Raji (cell line): ENCODE measurements around the gene SLK.

Source experiments
- POLR2A ChIP-seq: IDR thresholded peaks from 2 replicates; pipeline ENCODE4 v1.6.1; 2011; ENCODE audit warnings: low read depth, low read length, control low read depth; ENCODE audit not compliant: insufficient read depth

Gene SLK

DNA sequence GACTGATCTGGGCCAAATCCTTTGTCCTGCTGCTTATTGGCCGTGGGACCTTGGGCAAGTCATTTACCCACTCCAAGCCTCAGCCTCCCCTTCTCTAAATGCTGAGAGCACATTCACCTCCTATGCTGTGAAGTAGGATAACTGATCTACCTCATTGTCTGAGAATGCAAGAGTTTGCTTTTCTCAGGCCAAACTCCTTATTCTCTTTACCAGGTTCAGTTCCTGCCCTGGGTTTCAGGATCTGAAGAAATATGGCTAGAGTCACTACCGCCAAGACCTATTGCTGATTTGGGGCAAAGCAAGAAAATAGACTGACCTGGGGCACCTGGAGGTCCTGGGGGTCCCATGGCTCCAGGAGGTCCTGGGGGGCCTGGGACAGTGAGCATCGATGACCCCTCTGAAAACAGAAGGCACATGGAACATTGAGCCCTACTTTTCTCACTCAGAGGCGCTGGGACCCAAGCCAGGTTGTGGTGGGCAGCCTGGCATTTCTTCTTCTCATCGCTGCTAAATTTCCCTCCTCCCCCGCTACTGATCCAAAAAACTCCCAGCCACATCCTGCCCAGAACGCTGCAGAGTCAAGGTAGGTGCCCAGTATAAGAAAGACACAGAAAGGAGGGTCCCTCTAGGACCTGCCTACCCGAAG lies 76.4 kb downstream of the SLK start:
- no peak for TF ChIP-seq POLR2A

- no peak for TF ChIP-seq POLR2A
Observed at GRCh38 chr10:104043854-104044253, 76.9 kb downstream of the SLK start.

DNA sequence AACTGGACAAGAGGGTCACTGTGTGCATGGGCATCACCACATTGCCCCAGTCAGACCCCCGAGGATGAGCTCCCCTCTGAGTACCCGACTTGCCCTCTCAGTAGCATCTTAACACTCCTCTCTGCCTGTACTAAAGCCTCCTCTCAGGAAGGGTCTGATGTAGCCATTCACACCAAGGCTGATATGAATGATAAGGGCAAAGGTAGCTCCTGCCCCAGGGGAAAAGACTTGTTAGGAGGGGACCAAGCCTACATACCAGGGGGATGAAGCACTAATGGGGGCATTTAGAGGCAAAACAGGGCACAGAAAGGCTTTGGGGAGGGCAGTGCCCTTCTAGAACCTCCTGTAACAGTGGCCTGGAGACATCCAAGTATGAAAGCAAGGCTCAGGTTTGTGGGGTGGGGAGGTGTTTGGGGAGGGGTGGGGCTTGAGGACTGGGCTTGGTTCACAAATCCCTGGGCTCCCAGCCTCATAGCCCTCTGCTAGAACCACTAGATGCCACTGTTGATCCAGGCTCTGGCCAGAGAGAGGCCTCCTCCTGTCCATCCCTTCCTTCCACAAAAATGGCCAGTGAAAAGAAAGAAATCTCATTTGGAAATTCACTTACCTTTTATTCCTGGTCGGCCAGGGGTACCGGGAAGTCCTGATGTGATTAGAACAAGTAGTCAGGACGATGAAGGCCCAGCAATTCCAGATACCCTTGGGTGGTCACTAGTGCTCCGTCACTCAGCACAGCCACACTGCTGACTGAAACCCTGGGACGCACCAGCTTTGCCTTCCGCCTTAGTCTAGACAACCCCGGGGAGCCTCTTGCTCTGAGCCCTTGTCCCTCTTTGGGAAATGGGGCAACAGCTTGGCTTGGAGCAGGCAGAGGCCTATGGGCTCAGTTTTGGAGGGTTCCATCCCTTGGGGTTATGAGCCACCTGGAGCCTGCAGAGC lies 78.5 kb downstream of the SLK start:
- TF ChIP-seq POLR2A = no peak

DNA sequence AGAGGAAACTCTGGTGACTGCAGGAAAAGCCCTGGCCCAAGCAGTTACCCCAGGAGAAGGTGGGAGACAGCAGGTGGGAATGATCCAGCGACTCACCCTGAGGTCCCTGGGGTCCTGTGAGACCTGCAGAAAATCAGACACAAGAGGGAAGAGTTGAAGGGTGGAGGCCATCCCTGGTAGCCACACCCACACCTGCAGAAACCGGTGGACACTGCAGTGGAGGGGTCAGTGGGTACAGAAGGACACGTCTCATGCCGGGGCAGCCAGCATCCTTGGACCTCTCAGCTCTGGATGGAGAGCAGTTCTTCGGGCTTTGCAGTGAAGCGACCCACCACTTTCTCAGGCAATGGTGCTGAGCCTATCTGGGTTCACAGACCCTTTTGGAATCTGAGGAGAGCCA lies 79.7 kb downstream of the SLK start:
- TF ChIP-seq POLR2A = no peak

DNA sequence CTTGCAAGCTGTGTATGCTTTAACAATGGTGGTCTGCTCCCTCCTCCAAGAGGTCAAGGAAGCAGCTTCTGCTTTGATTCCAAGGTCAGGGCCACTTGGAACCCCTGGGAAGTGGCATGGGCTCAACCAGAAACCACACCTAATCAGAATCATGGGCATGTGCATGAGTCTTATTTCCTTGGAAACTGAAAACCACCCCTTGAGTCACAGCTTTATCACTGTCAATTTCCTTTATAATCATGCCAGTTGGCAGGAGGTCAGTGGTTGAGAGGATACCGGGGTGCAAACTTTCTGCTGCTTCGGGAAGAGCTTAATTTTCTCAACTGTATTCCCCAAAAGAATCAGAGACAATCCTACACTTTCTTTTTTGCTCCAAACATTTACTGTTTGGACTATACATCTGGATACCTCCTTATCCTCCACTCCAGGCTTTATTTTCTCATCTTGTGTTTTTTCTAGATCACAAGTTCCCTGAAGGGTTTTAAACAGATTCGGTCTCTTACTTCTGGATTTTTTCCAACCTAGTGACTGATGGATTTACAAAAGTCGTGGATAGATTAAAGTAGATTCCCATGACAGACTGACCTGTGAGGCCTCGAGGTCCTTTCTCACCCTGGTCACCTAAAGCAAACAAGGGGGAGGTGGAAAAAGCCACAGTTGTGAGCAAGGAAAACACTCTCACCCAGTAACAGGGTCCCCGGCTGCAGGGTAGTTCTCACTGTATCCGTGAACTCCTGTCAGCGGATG lies 82.7 kb downstream of the SLK start:
- TF ChIP-seq POLR2A = no peak

GRCh38 chr10:104052431-104052830 lies 85.5 kb downstream of the SLK start:
- TF ChIP-seq POLR2A = no peak

DNA sequence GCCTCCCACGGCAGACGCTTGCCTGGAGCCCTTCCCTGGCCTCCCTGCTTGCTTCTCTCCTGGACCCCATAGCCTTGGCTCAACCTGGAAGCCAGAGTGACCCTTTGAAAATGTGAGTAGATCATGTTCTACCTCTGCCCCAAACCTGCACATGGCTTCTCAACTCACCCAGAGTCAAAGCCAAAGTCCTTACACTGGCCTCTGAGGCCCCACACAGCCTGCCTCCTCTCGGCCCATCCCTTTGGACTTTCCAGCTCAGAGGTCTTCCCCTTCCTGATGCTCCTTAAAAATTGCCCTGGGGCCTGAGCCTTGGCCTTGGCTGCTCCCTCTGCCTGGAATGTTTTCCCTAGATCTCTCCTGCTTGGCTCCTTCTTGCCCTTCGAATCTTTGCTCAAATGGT lies 86.3 kb downstream of the SLK start:
- no peak for TF ChIP-seq POLR2A

DNA sequence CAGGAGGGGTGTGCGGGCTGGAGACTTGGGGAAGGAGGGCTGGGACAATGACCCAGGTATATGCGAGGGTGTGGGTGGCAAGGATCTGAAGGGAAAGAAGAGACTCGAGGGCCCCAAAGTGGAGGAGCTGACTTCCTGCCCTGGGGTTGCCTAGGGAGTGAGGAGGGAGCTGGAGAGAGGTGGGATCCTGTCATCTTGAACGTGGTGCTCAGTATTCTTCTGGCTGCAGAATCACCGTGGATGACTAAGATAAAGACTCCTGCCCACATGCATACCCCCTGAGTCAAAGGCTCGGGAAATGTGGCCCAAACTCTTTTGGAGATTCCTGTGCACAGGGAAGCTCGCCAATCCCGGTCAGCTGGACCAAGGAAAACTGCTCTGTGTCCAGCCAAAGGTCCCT lies 87.5 kb downstream of the SLK start:
- TF ChIP-seq POLR2A = no peak

DNA sequence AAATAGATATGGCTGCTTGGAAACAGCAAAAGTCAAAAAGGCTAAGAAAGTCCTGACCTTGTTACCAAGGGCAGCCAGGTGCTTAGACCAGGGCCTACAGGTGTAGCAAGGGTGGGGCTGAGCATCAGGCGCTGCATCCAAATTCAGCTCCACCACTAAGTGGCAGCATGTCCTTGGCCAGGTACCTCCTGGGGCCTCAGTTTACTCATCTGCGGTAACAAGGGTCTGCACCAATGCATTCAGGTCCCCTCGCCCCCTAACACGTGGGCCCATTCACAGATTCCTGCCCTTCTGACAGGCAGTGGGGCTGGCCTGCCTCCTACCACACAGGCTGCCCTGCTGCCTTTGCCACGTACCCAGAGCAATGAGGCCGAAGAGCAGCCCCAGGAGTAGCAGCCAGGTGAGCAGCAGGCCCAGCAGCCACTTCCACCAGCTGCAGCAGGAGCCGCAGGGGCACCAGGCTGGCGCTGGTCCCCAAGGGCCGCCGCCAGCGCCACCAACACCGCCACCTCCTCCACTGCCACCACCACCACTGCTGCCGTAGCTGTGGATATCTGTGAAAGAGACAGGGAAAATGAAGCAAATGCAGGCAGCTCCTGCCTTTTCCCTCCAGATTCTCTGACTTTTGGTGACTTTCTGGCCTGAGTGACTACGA lies 89.8 kb downstream of the SLK start:
- no peak for TF ChIP-seq POLR2A

- no peak for TF ChIP-seq POLR2A
Observed at GRCh38 chr10:104057717-104058116, 90.8 kb downstream of the SLK start.

DNA sequence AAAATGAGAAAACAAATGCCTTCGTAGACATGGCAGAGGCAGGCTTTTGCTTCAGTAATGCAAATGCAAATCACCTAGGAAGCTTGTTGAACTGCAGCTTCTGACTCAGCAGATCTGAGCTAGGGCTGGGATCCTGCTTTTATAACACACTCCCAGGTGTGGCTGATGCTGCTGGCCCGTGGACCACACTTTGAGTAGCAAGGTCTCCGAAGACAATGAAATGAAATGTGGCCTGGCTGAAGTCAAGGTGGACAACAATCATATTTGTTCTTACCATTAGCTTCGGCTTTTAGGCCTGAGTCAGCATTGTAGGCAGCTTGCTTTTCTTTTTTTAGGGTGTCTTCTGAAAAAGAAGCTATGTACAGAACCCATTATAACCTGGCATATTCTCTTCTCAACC lies 92.4 kb downstream of the SLK start:
- no peak for TF ChIP-seq POLR2A

- TF ChIP-seq POLR2A = no peak
Observed at GRCh38 chr10:104061196-104061595, 94.3 kb downstream of the SLK start.

GRCh38 chr10:104065748-104066147 lies 98.8 kb downstream of the SLK start:
- no peak for TF ChIP-seq POLR2A

DNA sequence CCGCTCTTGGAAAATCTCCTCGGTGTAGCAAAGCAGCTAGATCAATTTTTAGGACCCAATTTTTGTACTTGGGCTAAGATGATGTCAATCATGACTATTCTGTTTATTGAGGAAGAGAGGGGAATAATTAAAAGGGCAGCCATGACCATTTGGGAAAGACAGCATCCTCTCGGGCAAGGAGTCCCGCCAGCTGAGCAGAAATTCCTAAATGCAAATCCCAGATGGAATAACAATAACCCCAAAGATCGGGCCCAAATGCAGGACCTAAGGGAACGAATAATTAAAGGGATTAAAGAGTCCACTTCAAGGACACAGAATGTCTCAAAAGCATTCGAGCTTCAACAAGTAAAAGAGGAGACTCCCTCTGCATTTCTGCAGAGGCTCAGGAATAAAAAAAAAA lies 100.0 kb downstream of the SLK start:
- TF ChIP-seq POLR2A = no peak

GRCh38 chr10:104067525-104067924 lies 100.6 kb downstream of the SLK start:
- TF ChIP-seq POLR2A = no peak
